ENCODE results near the gene GLRB. TPM values are rescaled to one million over a fixed set of nuclear protein-coding genes. Genes with fewer than 3 reads are reported as not detected.

The GLRB gene
- total RNA-seq, 4 donors from 2014 or later, result 2.3 to 7.7 (median 5.9) TPM

DNA sequence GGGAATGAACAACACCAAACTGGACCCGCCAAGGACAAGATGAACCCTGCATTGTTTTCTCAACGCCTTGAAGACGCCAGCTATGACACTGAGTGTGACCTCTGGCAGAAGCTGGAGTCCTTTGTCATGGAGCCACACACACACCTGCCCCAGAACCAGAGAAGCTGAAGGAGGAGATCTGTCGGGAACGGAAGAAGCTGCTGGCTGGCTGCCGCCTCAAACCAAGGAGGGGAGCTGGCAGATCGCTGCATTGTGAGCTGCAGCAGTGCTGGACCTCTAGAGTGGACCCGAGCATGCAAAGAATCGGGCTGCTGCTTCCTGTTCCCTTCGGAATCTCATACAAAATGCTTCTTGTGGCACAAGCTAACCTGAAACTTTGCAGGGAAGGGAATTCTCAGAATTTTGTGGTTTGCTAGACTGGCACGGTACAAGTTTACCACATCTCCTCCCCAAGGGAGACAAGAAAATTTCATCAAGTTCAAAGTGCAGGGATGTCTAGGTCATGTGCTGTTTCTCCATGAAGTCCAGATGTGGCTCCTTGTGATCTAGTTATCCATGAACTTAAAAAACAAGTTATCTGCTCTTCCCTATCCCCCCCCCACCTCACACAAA is 23.4 kb upstream of the GLRB start:
- TF ChIP-seq, protein P1, sequence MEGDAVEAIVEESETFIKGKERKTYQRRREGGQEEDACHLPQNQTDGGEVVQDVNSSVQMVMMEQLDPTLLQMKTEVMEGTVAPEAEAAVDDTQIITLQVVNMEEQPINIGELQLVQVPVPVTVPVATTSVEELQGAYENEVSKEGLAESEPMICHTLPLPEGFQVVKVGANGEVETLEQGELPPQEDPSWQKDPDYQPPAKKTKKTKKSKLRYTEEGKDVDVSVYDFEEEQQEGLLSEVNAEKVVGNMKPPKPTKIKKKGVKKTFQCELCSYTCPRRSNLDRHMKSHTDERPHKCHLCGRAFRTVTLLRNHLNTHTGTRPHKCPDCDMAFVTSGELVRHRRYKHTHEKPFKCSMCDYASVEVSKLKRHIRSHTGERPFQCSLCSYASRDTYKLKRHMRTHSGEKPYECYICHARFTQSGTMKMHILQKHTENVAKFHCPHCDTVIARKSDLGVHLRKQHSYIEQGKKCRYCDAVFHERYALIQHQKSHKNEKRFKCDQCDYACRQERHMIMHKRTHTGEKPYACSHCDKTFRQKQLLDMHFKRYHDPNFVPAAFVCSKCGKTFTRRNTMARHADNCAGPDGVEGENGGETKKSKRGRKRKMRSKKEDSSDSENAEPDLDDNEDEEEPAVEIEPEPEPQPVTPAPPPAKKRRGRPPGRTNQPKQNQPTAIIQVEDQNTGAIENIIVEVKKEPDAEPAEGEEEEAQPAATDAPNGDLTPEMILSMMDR (IDR thresholded peaks at IDR 0.05; ENCODE audit: low read depth), result no peak

DNA sequence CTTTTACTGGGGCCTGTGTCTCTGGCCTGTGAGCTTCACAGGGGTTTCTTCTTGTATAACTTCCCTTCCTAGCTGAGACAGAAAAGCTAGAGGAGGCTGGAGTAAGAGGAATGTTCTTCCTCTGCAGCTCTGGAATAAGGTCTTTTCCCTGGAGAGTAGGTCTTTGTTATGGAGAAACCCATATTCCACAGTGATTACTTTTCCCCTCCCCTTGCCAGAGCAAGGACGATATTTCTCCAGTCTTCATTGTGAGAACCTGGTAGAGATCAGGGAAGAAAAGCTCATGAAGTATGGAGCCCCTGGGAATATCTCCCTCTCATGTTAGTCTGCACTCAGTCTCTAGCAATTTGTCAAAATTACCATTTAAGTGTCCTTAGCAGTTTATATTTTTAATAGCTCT is 18.7 kb upstream of the GLRB start:
- TF ChIP-seq, protein P1 (IDR thresholded peaks at IDR 0.05; ENCODE audit: low read depth), result no peak

DNA sequence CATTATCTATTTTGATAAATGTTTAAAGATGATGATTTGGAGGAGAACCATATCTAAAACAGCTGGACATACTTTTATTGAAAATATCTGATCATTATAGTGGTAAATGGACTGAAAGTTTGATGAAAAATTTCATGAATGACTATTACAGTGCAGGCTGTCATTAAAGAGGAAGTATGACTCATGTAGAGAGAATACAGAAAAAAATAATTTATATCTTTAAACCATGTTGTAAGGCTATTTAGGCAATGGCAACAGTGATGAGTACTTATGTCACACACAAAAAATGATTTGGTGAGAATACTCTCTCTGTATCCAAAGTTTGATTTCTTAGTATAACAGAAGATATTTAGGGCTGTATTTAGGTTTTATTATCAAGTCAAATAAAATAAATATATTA is 3.9 kb upstream of the GLRB start:
- TF ChIP-seq, protein P1 (IDR thresholded peaks at IDR 0.05; ENCODE audit: low read depth), result no peak

DNA sequence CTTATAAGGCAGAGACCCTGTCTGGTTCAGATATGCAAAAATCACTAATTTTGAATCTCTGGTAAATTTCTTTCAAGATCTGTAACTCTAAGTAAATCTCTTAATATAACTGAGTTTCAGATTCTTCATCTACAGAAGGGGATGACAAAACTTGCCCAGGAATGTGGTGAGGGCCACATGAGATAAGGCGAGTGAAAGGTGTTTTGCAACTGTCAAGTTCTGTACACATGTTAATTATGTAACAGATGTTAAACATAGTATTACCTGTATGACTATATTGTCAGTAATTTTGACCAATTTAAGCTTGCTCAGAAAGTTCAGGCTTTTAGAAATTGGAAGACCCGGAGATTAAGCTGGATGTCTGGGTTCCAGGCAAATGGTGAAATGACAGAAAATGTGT is 549 bp upstream of the GLRB start:
- TF ChIP-seq, protein P1 (IDR thresholded peaks at IDR 0.05; ENCODE audit: low read depth), result no peak

DNA sequence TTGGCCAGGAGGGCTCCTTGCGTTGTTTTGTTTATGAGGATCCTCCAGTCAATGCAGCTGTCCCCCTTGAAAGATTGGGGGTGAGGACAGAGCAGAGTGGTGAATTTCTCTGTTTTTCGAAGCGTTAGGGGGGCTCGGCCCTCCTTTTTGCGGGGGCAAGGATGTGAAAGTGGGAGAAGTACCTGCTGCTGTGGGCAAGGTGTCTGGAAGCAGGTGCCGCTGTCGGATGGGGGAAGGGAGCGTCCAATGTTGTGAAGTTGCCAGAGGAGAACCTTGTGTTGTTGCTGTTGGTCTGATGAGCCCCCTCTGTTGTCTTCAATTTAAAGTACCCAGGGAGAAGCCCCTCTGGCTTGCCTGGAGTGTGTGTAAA is 613 bp downstream of the GLRB start:
- TF ChIP-seq, protein P1 (IDR thresholded peaks at IDR 0.05; ENCODE audit: low read depth), result no peak

DNA sequence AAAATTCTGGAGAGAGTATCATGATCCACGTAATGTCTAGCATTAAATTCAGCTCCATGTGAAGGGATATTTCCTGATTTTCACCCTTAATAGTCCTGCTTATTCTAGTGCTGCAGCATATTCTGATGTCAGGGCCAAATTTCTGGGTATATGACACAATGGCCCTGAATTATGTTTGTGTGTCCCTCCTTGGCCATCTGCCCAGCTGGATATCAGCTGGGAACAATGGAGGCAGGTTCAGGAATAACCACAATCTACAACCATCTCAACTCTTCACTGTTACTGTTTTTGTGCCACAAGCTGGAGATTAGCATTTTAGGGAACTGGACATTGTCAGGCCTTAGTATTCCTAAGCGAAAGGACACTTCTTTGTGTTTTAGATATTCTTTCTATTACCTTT is 3.5 kb downstream of the GLRB start:
- TF ChIP-seq, protein P1 (IDR thresholded peaks at IDR 0.05; ENCODE audit: low read depth), result no peak

DNA sequence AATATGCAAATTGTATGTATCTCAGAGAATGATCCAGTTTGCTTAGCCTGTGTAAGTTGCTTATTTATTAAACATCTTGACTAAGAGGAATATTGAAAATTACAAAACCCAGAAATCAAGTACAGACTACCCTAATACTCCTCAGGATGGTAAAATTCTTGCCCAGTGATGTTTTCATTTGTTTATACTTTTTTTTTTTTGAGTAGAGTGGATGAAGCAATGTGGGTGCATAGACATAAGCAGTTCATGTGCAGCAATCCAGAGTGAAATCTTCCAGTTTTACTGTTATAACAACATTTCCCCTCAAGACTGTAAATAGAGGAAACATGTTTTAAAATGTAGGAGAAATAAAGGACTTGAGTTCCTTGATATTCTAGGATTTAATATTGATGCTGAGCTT is 4.7 kb downstream of the GLRB start:
- TF ChIP-seq, protein P1 (IDR thresholded peaks at IDR 0.05; ENCODE audit: low read depth), result no peak
